ENCODE measurements around the gene CMTM5. TPM values are rescaled to one million over a fixed set of nuclear protein-coding genes. Genes with fewer than 3 reads are reported as not detected.

The CMTM5 gene
- total RNA-seq, 1 donor from 2014 or later: not detected

DNA sequence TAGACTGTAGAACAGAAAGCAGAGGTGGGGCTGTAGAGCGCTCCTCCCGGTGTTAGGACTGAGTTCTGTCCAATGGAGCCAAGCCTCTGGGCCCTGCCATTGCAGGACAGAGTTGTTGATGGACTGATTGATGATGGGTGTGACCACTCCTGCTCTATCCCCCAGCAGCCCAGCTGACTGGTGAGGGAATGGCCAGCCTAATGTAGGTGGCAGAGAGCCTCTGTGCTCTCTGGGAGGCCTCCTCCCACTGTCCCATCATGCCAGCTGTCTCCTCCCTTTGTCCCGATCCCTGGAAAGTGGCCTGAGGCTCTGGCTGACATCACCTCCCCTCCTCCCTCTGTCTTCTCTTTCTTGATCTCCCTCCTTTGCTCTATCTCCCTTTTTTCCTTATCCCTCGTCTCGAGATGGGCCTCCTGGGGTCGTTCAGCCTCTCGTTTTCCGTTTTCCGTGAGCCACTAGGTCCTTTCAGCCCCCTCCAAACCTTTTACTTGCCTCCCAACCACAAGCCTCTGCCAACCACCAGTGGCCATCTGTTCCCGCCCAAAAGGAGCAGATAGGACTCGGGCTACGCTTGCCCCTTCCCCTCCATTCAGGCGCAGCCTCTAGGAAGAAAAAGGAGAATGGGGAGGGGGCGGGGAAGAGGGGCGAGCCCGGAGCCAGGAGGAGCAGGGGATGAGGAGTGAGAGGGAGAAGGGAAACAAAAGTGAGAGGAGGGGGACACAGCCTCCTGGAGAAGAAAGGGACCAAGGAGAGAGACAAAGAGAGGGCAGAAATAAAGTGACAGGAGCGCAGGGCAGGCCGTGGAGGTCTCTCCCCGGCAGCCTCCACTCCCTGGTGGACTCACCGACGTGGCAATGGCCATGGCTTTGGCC, 12.4 kb upstream of the CMTM5 start:
- Mint-ChIP-seq H3K27me3 (ENCODE audit: low read depth) (no peaks in the 10 kb centered on the region), H3K36me3 (peaks cover 2% of the 10 kb centered on the region), H3K4me1 (peaks cover 34% of the 10 kb centered on the region), H3K4me3 (peak overlapping the region; percentile 94), H3K9me3 (no peaks in the 10 kb centered on the region), H3K27ac (peak overlapping the region; percentile 98)
- no peak for TF ChIP-seq CTCF (IDR thresholded peaks at IDR 0.05; ENCODE audit: unreplicated experiment)
- no peak for DNase-seq (ENCODE audit: low spot score in 2 of 2, unreplicated experiment in 2 of 2)

DNA sequence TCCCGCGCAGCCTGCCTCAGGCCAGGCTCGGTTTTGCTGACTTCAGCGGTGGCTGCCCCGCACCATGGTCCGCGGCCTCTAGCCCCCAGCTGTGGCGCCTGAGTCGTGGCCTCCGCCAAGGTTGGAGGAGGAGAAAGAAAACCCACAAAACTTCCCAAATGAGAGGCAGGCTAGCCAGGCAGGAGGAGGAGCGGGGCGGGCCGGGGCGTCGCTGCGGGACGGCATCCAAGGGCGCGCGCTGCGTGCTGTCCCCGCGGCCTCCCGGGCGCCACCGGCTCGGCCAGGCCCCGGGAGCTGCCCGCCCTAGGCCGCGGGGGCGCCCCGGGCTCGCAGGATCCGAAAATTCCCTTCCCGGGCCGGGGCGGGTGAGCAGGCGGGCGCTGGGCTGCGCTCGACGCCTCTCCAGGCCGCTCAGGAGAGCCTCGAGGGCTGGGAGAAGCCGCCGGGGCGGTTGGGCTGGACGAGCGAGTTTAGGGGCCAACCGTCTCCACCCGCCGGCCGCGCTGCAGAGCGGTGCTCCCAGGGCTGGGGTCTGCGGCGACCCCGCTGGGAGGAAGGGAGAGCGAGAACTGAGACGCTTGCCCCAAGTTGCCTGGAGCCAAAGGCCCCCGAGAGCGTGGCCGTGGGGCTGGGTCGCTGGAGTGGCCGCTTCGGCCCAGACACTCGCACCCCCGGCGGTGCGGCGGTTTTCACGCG, 11.7 kb upstream of the CMTM5 start, which contains the start of gene EFS:
Gene EFS, minus strand, starts transcription at position 137 of the 696 bp plus-strand sequence. CDS start 147 bp downstream, outside the sequence.
- H3K36me3 Mint-ChIP-seq: peaks cover 2% of the 10 kb centered on the region
- DNase-seq (ENCODE audit: low spot score in 2 of 2, unreplicated experiment in 2 of 2): peak in 1 of 2 experiments; percentile 77

GRCh38 chr14:23365732-23366425, 11.0 kb upstream of the CMTM5 start:
- Mint-ChIP-seq H3K27ac (peak overlapping the region; percentile 94), H3K4me1 (peaks cover 34% of the 10 kb centered on the region), H3K27me3 (ENCODE audit: low read depth) (no peaks in the 10 kb centered on the region), H3K4me3 (peak overlapping the region; percentile 68), H3K36me3 (peaks cover 2% of the 10 kb centered on the region), H3K9me3 (no peaks in the 10 kb centered on the region)
- DNase-seq (ENCODE audit: low spot score in 2 of 2, unreplicated experiment in 2 of 2): peak in 1 of 2 experiments; percentile 60
- TF ChIP-seq CTCF (IDR thresholded peaks at IDR 0.05; ENCODE audit: unreplicated experiment): no peak

More for the DNA sequence above, 11.7 kb upstream of the CMTM5 start, which contains the start of gene EFS:
- Mint-ChIP-seq H3K27me3 (ENCODE audit: low read depth) (no peaks in the 10 kb centered on the region), H3K27ac (peak within 1 kb of the TSS; percentile 98), H3K4me1 (peaks cover 34% of the 10 kb centered on the region), H3K9me3 (no peaks in the 10 kb centered on the region), H3K4me3 (peak within 1 kb of the TSS; percentile 94)
- TF ChIP-seq CTCF (IDR thresholded peaks at IDR 0.05; ENCODE audit: unreplicated experiment): no peak

- Mint-ChIP-seq H3K9me3 (no peaks in the 10 kb centered on the region), H3K36me3 (peaks cover 2% of the 10 kb centered on the region), H3K4me1 (peaks cover 33% of the 10 kb centered on the region), H3K27ac (peak overlapping the region; percentile 94), H3K27me3 (ENCODE audit: low read depth) (peaks cover under 1% of the 10 kb centered on the region), H3K4me3 (peak overlapping the region; percentile 68)
- DNase-seq (ENCODE audit: low spot score in 2 of 2, unreplicated experiment in 2 of 2): peak; percentile 75 to 88
- TF ChIP-seq CTCF (IDR thresholded peaks at IDR 0.05; ENCODE audit: unreplicated experiment): no peak
These were observed 10.4 kb upstream of the CMTM5 start for GRCh38 chr14:23366426-23366921.

DNA sequence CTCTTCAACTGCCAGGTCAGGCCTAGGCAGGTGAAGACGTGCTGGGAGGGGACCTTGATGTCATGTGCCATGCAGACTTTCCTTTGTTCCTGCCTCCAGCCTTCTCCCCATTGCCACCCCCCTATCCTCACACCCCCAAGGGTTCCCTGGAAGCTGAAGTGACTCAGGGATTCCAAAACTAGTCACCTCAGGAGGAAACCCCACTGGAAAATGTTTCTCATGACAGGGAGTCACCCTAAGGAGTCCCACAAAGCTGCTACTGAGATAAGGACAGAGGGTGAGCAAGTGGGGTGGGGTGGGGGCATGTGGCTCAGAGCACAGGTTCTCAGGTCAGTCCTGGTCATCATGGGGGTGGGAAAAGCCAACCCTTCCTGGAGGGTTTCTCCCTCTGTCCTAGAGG, 6.6 kb upstream of the CMTM5 start:
- H3K36me3 Mint-ChIP-seq: no peaks in the 10 kb centered on the region
- H3K4me3 Mint-ChIP-seq: no peak overlapping the region
- no peak overlapping the region for H3K27ac Mint-ChIP-seq
- H3K9me3 Mint-ChIP-seq: no peaks in the 10 kb centered on the region
- H3K4me1 Mint-ChIP-seq: peaks cover 9% of the 10 kb centered on the region
- TF ChIP-seq CTCF (IDR thresholded peaks at IDR 0.05; ENCODE audit: unreplicated experiment): no peak
- H3K27me3 Mint-ChIP-seq (ENCODE audit: low read depth): peaks cover 3% of the 10 kb centered on the region
- DNase-seq (ENCODE audit: low spot score in 2 of 2, unreplicated experiment in 2 of 2): no peak
